Pancreas (tissue), 10 donors: ENCODE results near the gene PRKCZ. TPM values are rescaled to one million over a fixed set of nuclear protein-coding genes. Genes with fewer than 3 reads are reported as not detected.
A peak's percentile ranks its signal among the peaks of the same experiment; 100 is the strongest.

Experiments
- ATAC-seq, 4 donors: fragments of 200-7000 bp; cut with Tn5 transposase; one replicate each; pipeline versions ENCODE4 v1.8.0 to v1.9.1; 2020; ENCODE audit warnings: mild to moderate bottlenecking in 4 of 4, moderate library complexity in 4 of 4
- DNase-seq, 6 donors: peaks; one replicate each; pipeline ENCODE4 v3.0.0-alpha.2; 2020
- FAIRE-seq: peaks from 2 replicates; lab custom pipeline; 2012; peaks lifted over from hg19 to GRCh38; lab: Jason Lieb, UNC
- H3K27ac ChIP-seq, 4 donors: fragments of 200-600 bp; sonication (generic); 1 replicate in 3 of 4; 2 replicates in 1 of 4; pipeline versions ENCODE4 v1.5.0 to v1.8.0; 2020
- H3K27me3 ChIP-seq, 4 donors: fragments of 200-600 bp; one replicate each; pipeline ENCODE4 v1.8.0; 2021
- H3K36me3 ChIP-seq, 3 donors: fragments of 200-600 bp; sonication (generic) in 1 of 3; one replicate each; pipeline versions ENCODE4 v1.5.0 to v1.8.0; 2020 to 2021
- H3K4me1 ChIP-seq, 3 donors: fragments of 200-600 bp; one replicate each; pipeline ENCODE4 v1.8.0; 2021
- H3K4me3 ChIP-seq, 4 donors: fragments of 200-600 bp; sonication (generic) in 2 of 4; one replicate each; pipeline versions ENCODE4 v1.5.0 to v1.8.0; 2020 to 2021
- H3K9me3 ChIP-seq, 4 donors: fragments of 200-600 bp; one replicate each; pipeline ENCODE4 v1.8.0; 2021
- WGBS, 2 donors: extraction: QIAGEN DNeasy Blood & Tissue Kit; methylation state at CpG; one replicate each; pipeline ENCODE4 v1.1.7; 2013; 5-methylcytosine and 5-hydroxymethylcytosine counted together
- intact Hi-C, 3 donors: fragments of 100-400 bp; cut with DNase I; formaldehyde crosslinking; loops; one replicate each; pipeline versions ENCODE4 v1.11.1 to v1.14.2; 2022
- polyA plus RNA-seq, 2 donors: library from polyadenylated mRNA; stranded (reverse); fragments of 200-250 nt; gene quantifications; one replicate each; pipeline ENCODE4 v1.2.3, GENCODE V29; 2013
- total RNA-seq, 6 donors: library from RNA; stranded (reverse); fragmentation: NEBNext Ultra II Directional in 4 of 6; extraction: Animal tissue kit (Norgen Biotek cat#: 25700) in 4 of 6; gene quantifications; one replicate each; pipeline versions ENCODE4 v1.2.1 to v1.2.4, GENCODE V29; 2021 to 2023
- TF ChIP-seq, protein P1 (sequence below), 4 donors: fragments of 200-600 bp; sonication (generic) in 3 of 4; IDR thresholded peaks; one replicate each; pipeline versions ENCODE4 v1.5.0 to v1.8.0; 2021; ENCODE audit warnings: antibody characterized with exemption in 4 of 4
- donor health status: healthy with polysubstance abuse.
- donor health status: DM: no; HTN: no; CAD: no; lungs with moderate emphysema.
- donor health status: DM: no; HTN: no; CAD: no.
- donor health status: control.
- donor health status: control.
- donor health status: Bipolar disorder and iron deficiency.
- donor health status: DM: yes; HTN: yes; CAD: no.
- donor health status: DM: no; HTN: no; CAD: no.
- donor health status: DM: no; HTN: no; CAD: no.
- donor health status: DM: yes; HTN: yes; CAD: no.

The PRKCZ gene
- total and polyA plus RNA-seq, 8 donors: 9.8 to 27.4 (median 17.1) TPM

DNA sequence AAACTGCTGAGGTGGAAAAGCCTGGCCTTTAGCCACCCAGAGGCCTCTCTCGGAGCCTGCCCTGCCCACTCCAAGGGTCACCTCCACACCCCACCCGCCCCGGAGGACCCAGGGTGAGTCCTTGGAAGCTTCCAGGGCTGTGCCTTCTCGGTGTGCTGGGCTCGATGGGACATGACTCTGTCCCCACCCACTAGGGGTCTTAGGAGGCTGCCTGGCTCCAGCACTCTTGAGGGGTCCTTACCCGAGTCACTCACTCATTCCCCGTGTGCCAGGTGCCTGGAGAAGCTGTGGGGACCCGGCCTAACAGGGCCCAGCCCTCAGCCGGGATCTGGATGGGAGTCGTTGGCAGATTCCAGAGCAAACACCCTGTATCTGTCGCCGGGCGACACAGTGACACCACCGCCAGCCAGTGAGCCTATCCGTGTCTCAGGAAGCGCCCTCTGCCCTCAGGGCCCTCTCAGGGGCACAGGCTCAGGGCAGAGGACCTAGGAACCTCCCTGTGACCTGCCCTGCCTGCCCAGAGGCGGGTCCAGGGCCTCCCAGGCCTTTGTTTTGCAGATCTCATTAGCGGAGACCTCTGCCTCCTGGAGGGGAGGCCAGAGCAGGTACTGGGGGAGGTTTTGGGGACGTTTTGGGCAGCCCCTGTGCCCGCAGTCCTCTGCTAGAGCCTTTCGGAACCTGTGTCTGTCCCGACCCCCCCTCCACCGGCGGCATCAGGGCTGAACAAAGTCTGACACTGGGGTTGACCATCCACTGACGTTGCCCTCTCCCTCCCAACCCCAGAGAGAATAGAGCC is 3.1 kb upstream of the PRKCZ start:
- Histone ChIP-seq H3K9me3 (no peaks in the 10 kb centered on the region), H3K36me3 (no peaks in the 10 kb centered on the region), H3K27me3 (no peaks in the 10 kb centered on the region), H3K4me3 (no peak overlapping the region), H3K27ac (no peak overlapping the region), H3K4me1 (peaks cover 0 to 8% (median 4%) of the 10 kb centered on the region in 3 donors)
- WGBS, 2 donors: 52 to 67% methylated on average over 25 of the region's 25 CpGs
- FAIRE-seq (no peak), DNase-seq (peak in 2 of 6 donors; percentile 26 to 64), ATAC-seq (no peak)
- TF ChIP-seq, protein P1, sequence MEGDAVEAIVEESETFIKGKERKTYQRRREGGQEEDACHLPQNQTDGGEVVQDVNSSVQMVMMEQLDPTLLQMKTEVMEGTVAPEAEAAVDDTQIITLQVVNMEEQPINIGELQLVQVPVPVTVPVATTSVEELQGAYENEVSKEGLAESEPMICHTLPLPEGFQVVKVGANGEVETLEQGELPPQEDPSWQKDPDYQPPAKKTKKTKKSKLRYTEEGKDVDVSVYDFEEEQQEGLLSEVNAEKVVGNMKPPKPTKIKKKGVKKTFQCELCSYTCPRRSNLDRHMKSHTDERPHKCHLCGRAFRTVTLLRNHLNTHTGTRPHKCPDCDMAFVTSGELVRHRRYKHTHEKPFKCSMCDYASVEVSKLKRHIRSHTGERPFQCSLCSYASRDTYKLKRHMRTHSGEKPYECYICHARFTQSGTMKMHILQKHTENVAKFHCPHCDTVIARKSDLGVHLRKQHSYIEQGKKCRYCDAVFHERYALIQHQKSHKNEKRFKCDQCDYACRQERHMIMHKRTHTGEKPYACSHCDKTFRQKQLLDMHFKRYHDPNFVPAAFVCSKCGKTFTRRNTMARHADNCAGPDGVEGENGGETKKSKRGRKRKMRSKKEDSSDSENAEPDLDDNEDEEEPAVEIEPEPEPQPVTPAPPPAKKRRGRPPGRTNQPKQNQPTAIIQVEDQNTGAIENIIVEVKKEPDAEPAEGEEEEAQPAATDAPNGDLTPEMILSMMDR (IDR thresholded peaks at IDR 0.05): no peak
- intact Hi-C loops: loop anchor here in 1 of 3 donors (5.0 kb wide), 1 partner anchor 105 kb away; no protein-coding TSS in a partner anchor

DNA sequence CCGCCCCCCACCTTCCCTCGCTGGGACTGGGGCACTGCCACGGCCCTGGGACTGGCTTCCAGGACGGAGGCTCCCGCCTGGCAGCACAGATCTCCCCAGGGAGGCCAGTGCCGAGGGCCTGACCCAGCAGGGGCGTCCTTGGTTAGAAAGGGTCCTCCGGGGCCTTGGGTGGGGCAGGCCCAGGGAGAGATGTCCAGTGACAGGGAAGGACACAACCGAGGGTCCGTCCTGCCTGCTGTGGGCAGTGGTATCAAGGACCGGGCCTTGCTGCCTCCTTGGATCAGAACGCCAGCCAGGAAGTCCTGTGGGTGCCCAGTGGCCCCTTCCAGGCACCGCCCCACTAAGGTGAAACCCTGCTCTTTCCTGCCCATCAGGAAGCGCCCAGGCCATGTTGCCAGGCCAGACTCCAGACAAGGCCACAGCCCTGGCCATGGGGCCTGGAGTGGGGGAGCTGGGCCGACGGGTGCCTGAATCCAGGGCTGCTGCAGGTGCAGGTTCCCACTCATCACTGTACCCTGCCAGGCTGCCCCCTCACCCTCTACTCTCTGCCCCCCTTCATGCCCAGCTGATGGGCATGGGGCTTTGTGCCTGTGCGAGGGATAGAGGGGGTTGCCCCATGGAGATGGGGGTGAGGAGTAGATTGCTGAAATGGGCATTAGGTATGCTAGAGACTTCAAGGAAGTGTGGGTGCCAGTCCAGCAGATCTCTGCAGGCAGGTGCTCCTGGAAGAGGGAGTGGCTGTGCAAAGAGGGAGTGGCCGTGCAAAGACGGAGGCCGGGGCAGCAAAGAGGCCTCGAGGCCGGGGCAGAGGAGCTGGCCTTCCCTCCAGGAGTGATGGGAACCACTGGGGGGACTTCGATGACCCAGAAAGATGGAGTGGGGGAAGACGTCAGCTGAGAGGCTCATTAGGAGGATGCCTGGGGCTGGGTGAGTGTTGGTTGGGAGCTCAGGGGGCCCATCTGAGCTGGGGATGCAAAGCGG is 2.2 kb upstream of the PRKCZ start:
- WGBS, 2 donors: 71 to 81% methylated on average over 25 of the region's 25 CpGs
- intact Hi-C loops: loop anchor here in 1 of 3 donors (5.0 kb wide), 1 partner anchor 106 kb away; no protein-coding TSS in a partner anchor
- no peak for ATAC-seq
- H3K9me3 ChIP-seq: no peaks in the 10 kb centered on the region
- TF ChIP-seq, protein P1 (IDR thresholded peaks at IDR 0.05): no peak
- H3K27me3 ChIP-seq: no peaks in the 10 kb centered on the region
- no peaks in the 10 kb centered on the region for H3K36me3 ChIP-seq
- H3K4me3 ChIP-seq: no peak overlapping the region
- peaks cover 0 to 8% (median 4%) of the 10 kb centered on the region in 3 donors for H3K4me1 ChIP-seq
- DNase-seq: peak in 2 of 6 donors; percentile 40 to 71
- FAIRE-seq: no peak
- H3K27ac ChIP-seq: no peak overlapping the region

DNA sequence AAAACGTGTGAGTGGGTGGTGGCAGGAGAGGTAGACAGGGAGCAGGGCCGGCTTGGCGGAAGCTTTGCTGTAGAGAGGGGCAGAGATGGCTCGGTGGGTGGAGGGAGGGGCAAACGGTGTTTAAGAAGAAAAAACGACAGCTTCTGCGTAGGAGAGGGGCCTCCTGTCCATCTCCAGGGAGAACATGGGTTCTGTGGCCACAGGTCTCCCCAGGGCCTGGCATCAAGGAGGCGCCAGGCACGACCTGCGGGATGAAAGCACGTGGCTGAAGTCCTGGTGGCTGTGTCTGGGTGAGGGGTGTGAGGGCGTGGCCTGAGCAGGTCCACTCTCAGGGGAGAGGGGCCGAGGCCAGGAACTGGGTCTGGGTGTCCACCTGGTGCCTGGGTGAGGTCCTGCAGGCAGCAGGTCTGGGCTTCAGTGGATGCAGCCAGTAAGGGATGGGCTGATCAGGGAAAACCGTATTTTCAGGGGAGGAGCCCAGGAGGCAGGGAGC is 940 bp upstream of the PRKCZ start:
- intact Hi-C loops: loop anchor here in 1 of 3 donors (5.0 kb wide), 1 partner anchor 107 kb away; no protein-coding TSS in a partner anchor
- no peak for FAIRE-seq

DNA sequence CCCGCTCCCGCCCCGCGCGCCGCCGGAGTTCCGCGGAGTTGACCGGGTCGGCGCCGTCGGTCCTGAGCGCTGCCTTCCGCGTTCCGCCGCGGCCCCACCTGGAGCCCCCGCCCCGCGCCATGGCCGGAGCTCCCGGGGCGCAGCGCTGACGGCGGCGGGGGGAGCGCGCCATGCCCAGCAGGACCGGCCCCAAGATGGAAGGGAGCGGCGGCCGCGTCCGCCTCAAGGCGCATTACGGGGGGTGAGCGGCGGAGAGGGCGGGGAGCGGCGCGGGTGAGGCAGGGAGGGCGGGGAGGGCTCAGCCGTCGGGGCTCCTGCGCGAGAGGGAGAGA is 216 bp downstream of the PRKCZ start:
- Histone ChIP-seq H3K9me3 (no peaks in the 10 kb centered on the region), H3K27me3 (no peaks in the 10 kb centered on the region), H3K27ac (peak overlapping the region in 1 of 4 donors; percentile 30), H3K4me3 (peak overlapping the region; percentile 67 to 84 (median 79)), H3K4me1 (peaks cover 0 to 4% (median 0%) of the 10 kb centered on the region in 3 donors), H3K36me3 (no peaks in the 10 kb centered on the region)
- 0 to 1% methylated on average over 12 to 51 of the region's 51 CpGs for WGBS, 2 donors
- peak in 3 of 4 donors; percentile 8 to 48 (median 15) for ATAC-seq
- DNase-seq: peak in 3 of 6 donors; percentile 44 to 77 (median 50)
- intact Hi-C loops: no loop called here
- no peak for FAIRE-seq
- TF ChIP-seq, protein P1 (IDR thresholded peaks at IDR 0.05): no peak

More for the DNA sequence above, 940 bp upstream of the PRKCZ start:
- H3K4me3 ChIP-seq: peak overlapping the region in 3 of 4 donors; percentile 67 to 84 (median 84)
- TF ChIP-seq, protein P1 (IDR thresholded peaks at IDR 0.05): peak in 2 of 4 donors; percentile 28 to 36
- DNase-seq (peak in 4 of 6 donors; percentile 35 to 85 (median 59)), ATAC-seq (peak; percentile 18 to 44 (median 29))
- H3K36me3 ChIP-seq: no peaks in the 10 kb centered on the region
- H3K27ac ChIP-seq: peak overlapping the region in 2 of 4 donors; percentile 60 to 74
- 40 to 41% methylated on average over 14 of the region's 14 CpGs for WGBS, 2 donors
- peaks cover 0 to 8% (median 4%) of the 10 kb centered on the region in 3 donors for H3K4me1 ChIP-seq
- no peaks in the 10 kb centered on the region for H3K27me3 ChIP-seq
- no peaks in the 10 kb centered on the region for H3K9me3 ChIP-seq
